Glutamatergic neuron (in vitro differentiated cells): ENCODE results near the gene ZNF765. TPM values are rescaled to one million over a fixed set of nuclear protein-coding genes. Genes with fewer than 3 reads are reported as not detected.
"Not testable (repeated sequence)": the region's sequence is repeated elsewhere in the genome, so short reads cannot be mapped to it uniquely, and the experiment has no call there.

Experiments used
- DNase-seq: peaks from one replicate; pipeline ENCODE4 v3.0.0; 2022
- H3K27ac Mint-ChIP-seq: one replicate; pipeline ENCODE4 v1.8.0; 2020; ENCODE audit warnings: mild to moderate bottlenecking, mixed read lengths, inconsistent platforms; ENCODE audit not compliant: unreplicated experiment
- H3K27me3 Mint-ChIP-seq: one replicate; pipeline ENCODE4 v1.8.0; 2020; ENCODE audit warnings: mild to moderate bottlenecking, moderate library complexity, mixed read lengths, inconsistent platforms; ENCODE audit not compliant: unreplicated experiment
- H3K36me3 Mint-ChIP-seq: one replicate; pipeline ENCODE4 v1.8.0; 2020; ENCODE audit warnings: mild to moderate bottlenecking, mixed read lengths, inconsistent platforms; ENCODE audit not compliant: unreplicated experiment
- H3K4me1 Mint-ChIP-seq: one replicate; pipeline ENCODE4 v1.8.0; 2020; ENCODE audit warnings: mild to moderate bottlenecking, low read depth, mixed read lengths, inconsistent platforms; ENCODE audit not compliant: unreplicated experiment
- H3K4me3 Mint-ChIP-seq: one replicate; pipeline ENCODE4 v1.8.0; 2020; ENCODE audit warnings: mild to moderate bottlenecking, mixed read lengths, inconsistent platforms; ENCODE audit not compliant: unreplicated experiment
- H3K9me3 Mint-ChIP-seq: one replicate; pipeline ENCODE4 v1.8.0; 2020; ENCODE audit warnings: mild to moderate bottlenecking, moderate library complexity, mixed read lengths, inconsistent platforms; ENCODE audit not compliant: unreplicated experiment
- long read RNA-seq: library from polyadenylated mRNA; unstranded; transcript quantifications from one replicate; pipeline ENCODE4 v2.0.0, GENCODE V29; 2020; ENCODE audit not compliant: unreplicated experiment
- total RNA-seq: library from RNA; stranded (reverse); fragmentation: NEBNext Ultra II Directional; extraction: Animal tissue kit (Norgen Biotek cat#: 25700); gene quantifications from one replicate; pipeline ENCODE4 v1.2.1, GENCODE V29; 2021; ENCODE audit not compliant: unreplicated experiment
- TF ChIP-seq, protein P1 (sequence below): fragments of 200-600 bp; sonication (generic); IDR thresholded peaks from one replicate; pipeline ENCODE4 v1.5.0; 2021; ENCODE audit not compliant: partially characterized antibody, unreplicated experiment

Gene ZNF765
- total RNA-seq, result 21.4 TPM
- long read RNA-seq, partial matches to known transcripts, result 0 of 2 reads
- long read RNA-seq, other reads (novel, unspliced or antisense), result 2 of 2 reads

DNA sequence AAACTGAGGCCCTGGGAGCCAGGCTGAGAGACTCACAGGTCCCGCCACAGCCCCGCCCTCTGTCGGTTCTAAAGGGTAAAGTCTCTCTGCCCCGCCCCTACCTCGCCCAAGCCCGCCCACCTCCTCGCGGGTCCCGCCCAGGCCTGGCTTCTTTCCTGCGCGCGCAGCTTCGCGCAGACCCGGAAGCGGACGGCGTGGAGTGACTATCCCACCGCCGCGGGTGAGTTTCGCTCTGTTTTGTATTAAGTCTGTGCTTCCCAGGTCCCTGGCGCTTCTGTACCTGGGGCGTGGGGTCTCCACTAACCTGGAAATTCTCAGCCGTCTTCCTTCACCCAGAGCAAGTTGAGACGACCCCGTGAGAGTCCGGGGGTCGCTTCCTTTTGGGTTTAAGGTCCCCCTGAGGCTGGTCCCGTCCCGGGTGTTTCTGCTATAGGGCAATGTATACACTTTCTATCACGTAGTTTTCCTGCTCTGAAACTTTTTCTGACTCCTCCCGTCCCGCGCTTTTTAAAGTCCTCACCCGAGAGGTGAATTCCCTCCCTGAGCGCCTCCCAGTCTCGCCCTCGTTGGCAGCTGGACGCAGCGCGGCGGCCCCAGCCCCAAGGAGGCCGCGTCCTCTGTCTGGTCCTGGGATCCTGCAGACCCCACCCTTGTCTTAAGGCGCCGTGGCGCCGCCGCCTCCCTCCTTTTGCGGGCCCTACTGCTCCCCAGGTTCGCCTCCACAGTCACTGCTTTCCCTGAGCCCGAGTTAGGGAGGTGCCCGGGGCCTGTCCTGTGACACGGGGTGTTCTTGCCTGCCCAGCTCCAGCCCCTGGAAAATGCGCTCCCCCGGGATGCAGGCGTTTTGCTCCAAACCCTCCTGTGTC is at the start of gene ZNF765:
Gene ZNF765, plus strand, starts transcription at position 176 of the 866 bp plus-strand sequence. CDS start 2,867 bp downstream, outside the sequence.
- Mint-ChIP-seq H3K27me3 (peaks cover 5% of the 10 kb centered on the region), H3K4me3 (peak within 1 kb of the TSS; percentile 96), H3K36me3 (no peaks in the 10 kb centered on the region), H3K4me1 (peaks cover 12% of the 10 kb centered on the region), H3K27ac (peak within 1 kb of the TSS; percentile 97), H3K9me3 (peaks cover 11% of the 10 kb centered on the region)
- DNase-seq, result peak; percentile 97
- TF ChIP-seq, protein P1, sequence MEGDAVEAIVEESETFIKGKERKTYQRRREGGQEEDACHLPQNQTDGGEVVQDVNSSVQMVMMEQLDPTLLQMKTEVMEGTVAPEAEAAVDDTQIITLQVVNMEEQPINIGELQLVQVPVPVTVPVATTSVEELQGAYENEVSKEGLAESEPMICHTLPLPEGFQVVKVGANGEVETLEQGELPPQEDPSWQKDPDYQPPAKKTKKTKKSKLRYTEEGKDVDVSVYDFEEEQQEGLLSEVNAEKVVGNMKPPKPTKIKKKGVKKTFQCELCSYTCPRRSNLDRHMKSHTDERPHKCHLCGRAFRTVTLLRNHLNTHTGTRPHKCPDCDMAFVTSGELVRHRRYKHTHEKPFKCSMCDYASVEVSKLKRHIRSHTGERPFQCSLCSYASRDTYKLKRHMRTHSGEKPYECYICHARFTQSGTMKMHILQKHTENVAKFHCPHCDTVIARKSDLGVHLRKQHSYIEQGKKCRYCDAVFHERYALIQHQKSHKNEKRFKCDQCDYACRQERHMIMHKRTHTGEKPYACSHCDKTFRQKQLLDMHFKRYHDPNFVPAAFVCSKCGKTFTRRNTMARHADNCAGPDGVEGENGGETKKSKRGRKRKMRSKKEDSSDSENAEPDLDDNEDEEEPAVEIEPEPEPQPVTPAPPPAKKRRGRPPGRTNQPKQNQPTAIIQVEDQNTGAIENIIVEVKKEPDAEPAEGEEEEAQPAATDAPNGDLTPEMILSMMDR, result peak; percentile 82

DNA sequence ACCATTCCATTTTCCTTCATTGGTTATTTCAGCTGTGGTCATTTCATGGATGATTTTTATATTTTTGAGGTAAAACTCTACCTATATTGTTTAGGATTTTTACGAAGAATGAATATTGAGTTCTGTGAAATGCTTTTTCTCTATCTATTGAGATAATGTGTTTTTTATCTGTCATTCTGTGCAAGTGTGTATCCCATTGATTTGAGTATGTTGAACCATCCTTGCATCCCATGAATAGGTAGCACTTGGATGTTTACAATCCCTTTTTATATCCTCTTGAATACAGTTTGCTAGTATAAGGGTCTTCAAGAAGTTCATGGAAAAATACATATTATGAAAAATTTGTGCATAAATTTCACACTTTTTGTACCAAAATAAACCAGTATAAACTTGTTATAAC is 39.2 kb upstream of the ZNF765 start:
- Mint-ChIP-seq H3K9me3 (peaks cover 16% of the 10 kb centered on the region), H3K27me3 (peaks cover 4% of the 10 kb centered on the region), H3K27ac (no peak overlapping the region), H3K4me3 (no peak overlapping the region), H3K36me3 (peaks cover 47% of the 10 kb centered on the region), H3K4me1 (no peaks in the 10 kb centered on the region)
- DNase-seq, result no peak
- TF ChIP-seq, protein P1, result no peak

DNA sequence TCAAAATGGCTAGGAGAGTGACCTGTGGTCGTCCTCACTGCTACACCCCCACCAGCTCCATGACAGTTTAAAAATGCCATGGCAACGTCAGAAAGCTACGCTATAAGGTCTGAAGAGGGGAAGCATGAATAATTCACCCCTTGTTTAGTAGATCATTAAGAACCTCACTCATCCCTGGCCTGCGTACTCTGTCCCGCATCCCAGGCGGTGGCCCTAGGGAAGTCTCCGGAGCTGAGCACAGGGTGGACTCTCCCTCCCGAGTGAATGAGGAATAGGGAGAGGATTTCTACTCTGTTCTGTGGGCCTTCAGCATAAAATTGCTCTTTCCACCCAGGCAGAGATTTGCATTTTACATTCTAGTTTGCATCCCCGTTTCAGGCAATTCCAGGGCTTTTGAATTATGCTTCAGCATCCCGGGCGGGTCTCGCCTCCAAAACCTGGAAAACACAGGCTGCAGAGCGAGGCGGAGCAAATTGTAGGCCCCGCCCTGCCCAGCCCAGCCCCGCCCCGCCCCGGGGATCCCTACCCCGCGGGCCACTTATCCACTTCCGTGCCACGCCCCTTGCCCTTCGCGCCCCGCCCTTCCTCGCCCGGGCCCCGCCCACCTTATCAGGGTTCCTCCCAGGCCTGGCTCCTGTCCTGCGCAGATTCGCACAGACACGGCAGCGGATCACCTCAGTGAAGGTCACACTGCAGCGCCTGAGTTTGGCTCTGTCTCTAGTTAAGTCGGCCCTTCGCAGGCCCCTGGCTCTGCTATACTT is 36.9 kb upstream of the ZNF765 start:
- H3K4me3 Mint-ChIP-seq, result no peak overlapping the region

DNA sequence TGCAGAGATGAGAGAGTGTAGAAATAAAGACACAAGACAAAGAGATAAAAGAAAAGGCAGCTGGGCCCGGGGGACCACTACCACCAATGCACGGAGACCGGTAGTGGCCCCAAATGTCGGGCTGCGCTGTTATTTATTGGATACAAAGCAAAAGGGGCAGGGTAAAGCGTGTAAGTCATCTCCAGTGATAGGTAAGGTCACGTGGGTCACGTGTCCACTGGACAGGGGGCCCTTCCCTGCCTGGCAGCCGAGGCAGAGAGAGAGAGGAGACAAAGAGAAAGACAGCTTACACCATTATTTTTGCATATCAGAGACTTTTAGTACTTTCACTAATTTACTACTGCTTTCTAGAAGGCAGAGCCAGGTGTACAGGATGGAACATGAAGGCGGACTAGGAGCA is 34.9 kb upstream of the ZNF765 start:
- not testable (repeated sequence) for H3K27me3 Mint-ChIP-seq, H3K4me3 Mint-ChIP-seq, H3K27ac Mint-ChIP-seq, H3K9me3 Mint-ChIP-seq, DNase-seq, H3K4me1 Mint-ChIP-seq
- peaks cover 14% of the 10 kb centered on the region for H3K36me3 Mint-ChIP-seq

More for the DNA sequence above, 36.9 kb upstream of the ZNF765 start:
- no peak for DNase-seq
- H3K9me3 Mint-ChIP-seq, result peaks cover 12% of the 10 kb centered on the region
- H3K27me3 Mint-ChIP-seq, result peaks cover 4% of the 10 kb centered on the region
- TF ChIP-seq, protein P1, result no peak
- H3K4me1 Mint-ChIP-seq, result no peaks in the 10 kb centered on the region
- peaks cover 24% of the 10 kb centered on the region for H3K36me3 Mint-ChIP-seq
- H3K27ac Mint-ChIP-seq, result no peak overlapping the region

DNA sequence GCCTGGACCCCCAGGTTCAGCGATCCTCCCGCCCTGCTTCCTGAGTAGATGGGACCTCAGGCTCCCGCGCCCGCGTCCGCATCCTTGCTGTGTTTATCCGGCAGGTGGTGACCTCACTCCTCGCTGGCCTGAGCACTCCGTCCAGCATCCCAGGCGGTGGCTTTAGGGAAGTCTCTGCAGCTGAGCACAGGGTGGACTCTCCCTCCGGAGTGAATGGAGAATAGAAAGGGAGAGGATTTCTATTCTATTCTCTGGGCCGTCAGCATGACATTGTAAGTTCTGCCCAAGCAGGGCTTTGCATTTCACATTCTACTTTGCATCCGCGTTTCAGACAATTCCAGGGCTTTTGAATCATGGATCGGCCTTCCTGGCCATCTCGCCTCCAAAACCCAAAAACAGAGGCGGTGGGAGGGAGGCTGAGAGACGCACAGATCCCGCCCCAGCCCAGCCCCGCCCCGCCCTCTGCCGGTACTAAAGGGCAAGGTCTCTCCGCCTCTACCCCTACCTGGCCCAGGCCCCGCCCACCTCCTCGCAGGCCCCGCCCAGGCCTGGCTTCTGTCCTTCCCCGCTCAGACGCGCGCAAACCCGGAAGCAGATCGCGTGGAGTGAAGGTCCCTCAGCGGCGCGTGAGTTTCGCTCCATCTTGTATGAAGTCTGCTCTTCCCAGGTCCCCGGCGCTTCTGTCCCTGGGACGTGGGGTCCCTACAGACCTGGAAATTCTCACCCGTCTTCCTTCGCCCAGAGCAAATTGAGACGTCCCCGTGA is 29.6 kb upstream of the ZNF765 start, which contains the start of gene ZNF525:
Gene ZNF525, plus strand, starts transcription at position 572 of the 765 bp plus-strand sequence. CDS start 6,577 bp downstream, outside the sequence.
- H3K27ac Mint-ChIP-seq, result peak within 1 kb of the TSS; percentile 75
- no peaks in the 10 kb centered on the region for H3K36me3 Mint-ChIP-seq
- H3K27me3 Mint-ChIP-seq, result no peaks in the 10 kb centered on the region
- TF ChIP-seq, protein P1, result peak; percentile 66
- no peaks in the 10 kb centered on the region for H3K9me3 Mint-ChIP-seq
- DNase-seq, result peak; percentile 94
- peaks cover 5% of the 10 kb centered on the region for H3K4me1 Mint-ChIP-seq
- H3K4me3 Mint-ChIP-seq, result peak within 1 kb of the TSS; percentile 93
